Measurements from ENCODE around the gene MRPL18. TPM values are rescaled to one million over a fixed set of nuclear protein-coding genes. Genes with fewer than 3 reads are reported as not detected.
A peak's percentile ranks its signal among the peaks of the same experiment; 100 is the strongest.

The MRPL18 gene
- total RNA-seq, 1 donor from 2014 or later, result 119 TPM

GRCh38 chr6:159759645-159760044 lies 30.6 kb upstream of the MRPL18 start:
- TF ChIP-seq, protein P1, sequence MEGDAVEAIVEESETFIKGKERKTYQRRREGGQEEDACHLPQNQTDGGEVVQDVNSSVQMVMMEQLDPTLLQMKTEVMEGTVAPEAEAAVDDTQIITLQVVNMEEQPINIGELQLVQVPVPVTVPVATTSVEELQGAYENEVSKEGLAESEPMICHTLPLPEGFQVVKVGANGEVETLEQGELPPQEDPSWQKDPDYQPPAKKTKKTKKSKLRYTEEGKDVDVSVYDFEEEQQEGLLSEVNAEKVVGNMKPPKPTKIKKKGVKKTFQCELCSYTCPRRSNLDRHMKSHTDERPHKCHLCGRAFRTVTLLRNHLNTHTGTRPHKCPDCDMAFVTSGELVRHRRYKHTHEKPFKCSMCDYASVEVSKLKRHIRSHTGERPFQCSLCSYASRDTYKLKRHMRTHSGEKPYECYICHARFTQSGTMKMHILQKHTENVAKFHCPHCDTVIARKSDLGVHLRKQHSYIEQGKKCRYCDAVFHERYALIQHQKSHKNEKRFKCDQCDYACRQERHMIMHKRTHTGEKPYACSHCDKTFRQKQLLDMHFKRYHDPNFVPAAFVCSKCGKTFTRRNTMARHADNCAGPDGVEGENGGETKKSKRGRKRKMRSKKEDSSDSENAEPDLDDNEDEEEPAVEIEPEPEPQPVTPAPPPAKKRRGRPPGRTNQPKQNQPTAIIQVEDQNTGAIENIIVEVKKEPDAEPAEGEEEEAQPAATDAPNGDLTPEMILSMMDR (IDR thresholded peaks at IDR 0.05), result no peak
- Histone ChIP-seq H3K27me3 (no peaks in the 10 kb centered on the region), H3K36me3 (peaks cover 16 to 44% of the 10 kb centered on the region in 2 donors), H3K4me3 (no peak overlapping the region), H3K27ac (no peak overlapping the region), H3K9me3 (no peaks in the 10 kb centered on the region), H3K4me1 (peaks cover 5 to 14% of the 10 kb centered on the region in 2 donors)
- DNase-seq (ENCODE audit: low spot score in 2 of 2), result no peak
- intact Hi-C loops (cut with DNase I), result no loop called here

DNA sequence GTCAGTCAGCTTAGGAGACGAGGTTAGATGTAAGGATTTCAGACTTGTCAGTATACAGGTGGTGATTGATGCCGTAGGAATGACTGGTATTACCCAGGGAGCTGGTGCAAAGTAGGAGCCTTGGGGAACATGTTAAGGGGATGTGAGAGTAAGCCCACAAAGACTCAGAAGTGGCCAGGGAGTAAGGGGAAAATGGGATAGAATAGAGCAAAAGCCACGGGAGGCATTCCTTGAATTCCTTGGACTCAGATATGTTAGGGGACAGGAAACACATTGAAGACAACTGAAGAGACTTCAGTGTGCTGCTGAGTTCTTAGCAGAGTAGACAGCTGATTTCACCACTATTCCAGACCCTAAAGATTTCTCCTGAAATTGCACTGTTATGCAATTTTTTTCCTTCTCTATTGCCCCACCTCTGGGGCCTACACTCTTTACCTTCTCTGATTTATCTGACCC lies 29.6 kb upstream of the MRPL18 start:
- intact Hi-C loops (cut with DNase I), result no loop called here
- Histone ChIP-seq H3K27ac (peak overlapping the region; percentile 96 to 99), H3K27me3 (no peaks in the 10 kb centered on the region), H3K36me3 (peaks cover 13 to 39% of the 10 kb centered on the region in 2 donors), H3K4me3 (peak overlapping the region in 1 of 2 donors; percentile 99), H3K4me1 (peaks cover 5 to 11% of the 10 kb centered on the region in 2 donors), H3K9me3 (no peaks in the 10 kb centered on the region)
- TF ChIP-seq, protein P1 (IDR thresholded peaks at IDR 0.05), result no peak
- no peak for DNase-seq (ENCODE audit: low spot score in 2 of 2)

DNA sequence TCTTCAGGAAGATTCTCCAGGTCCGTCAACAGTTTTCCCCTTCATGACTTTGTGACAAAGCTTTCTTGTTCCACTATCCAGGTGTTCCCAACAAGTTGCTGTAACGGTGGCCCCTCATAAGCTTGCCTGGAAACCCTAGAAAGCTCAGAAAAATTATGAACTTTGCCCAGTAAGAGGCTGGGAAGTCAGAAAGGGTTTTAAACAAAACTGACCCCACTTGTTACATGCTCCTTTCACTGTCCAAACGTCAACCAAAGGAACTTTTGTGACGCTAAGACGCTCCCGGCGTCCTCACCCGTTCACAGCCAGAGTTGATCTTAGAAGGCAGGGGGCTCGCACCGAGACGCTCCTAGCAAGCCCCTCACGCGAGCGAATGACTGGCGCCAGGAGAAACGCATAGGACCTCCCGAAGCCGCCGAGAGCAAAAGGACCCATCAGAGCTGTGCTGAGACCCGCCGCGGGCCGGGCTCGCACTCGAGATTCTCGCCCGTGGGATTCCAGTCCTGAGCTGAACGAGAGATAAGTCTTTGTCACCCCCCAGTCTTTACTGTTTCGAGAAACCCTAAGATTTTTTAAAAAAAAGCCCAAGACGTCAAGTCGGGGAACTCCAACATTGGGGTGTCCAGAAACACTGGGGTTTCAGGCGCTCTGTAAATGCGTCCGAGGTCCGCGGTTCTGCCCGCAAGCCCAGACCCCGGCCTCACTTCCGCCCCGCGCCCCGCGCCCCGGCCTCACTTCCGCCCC lies 29.0 kb upstream of the MRPL18 start:
- Histone ChIP-seq H3K4me1 (peaks cover 5 to 11% of the 10 kb centered on the region in 2 donors), H3K27ac (peak overlapping the region; percentile 96 to 99), H3K36me3 (peaks cover 7 to 34% of the 10 kb centered on the region in 2 donors), H3K27me3 (no peaks in the 10 kb centered on the region), H3K4me3 (peak overlapping the region; percentile 80 to 99), H3K9me3 (no peaks in the 10 kb centered on the region)
- no peak for DNase-seq (ENCODE audit: low spot score in 2 of 2)
- TF ChIP-seq, protein P1 (IDR thresholded peaks at IDR 0.05), result no peak
- intact Hi-C loops (cut with DNase I), result no loop called here

- no peaks in the 10 kb centered on the region for H3K9me3 ChIP-seq
- peak; percentile 89 to 98 for DNase-seq (ENCODE audit: low spot score in 2 of 2)
- intact Hi-C loops (cut with DNase I), result loop anchor here (1.0 kb wide), 3 partner anchors 27 to 69 kb away; partner anchors contain the start of genes SOD2, TCP1 and WTAP
- no peaks in the 10 kb centered on the region for H3K27me3 ChIP-seq
- H3K27ac ChIP-seq, result peak within 1 kb of the TSS; percentile 96 to 99
- H3K36me3 ChIP-seq, result peaks cover 9 to 31% of the 10 kb centered on the region in 2 donors
- TF ChIP-seq, protein P1 (IDR thresholded peaks at IDR 0.05), result peak in 1 of 3 experiments; percentile 18
- peak within 1 kb of the TSS; percentile 80 to 99 for H3K4me3 ChIP-seq
- peaks cover 5 to 11% of the 10 kb centered on the region in 2 donors for H3K4me1 ChIP-seq
These were observed 28.2 kb upstream of the MRPL18 start, which contains the start of gene ACAT2 for GRCh38 chr6:159761873-159762680. ACAT2 (plus strand) TSS chr6:159762045; CDS start chr6:159762088, 43 bp downstream.

GRCh38 chr6:159762681-159763293 lies 27.5 kb upstream of the MRPL18 start:
- peak overlapping the region; percentile 96 to 99 for H3K27ac ChIP-seq
- peaks cover 5 to 11% of the 10 kb centered on the region in 2 donors for H3K4me1 ChIP-seq
- TF ChIP-seq, protein P1 (IDR thresholded peaks at IDR 0.05), result no peak
- H3K27me3 ChIP-seq, result no peaks in the 10 kb centered on the region
- H3K36me3 ChIP-seq, result peaks cover 11 to 30% of the 10 kb centered on the region in 2 donors
- H3K4me3 ChIP-seq, result peak overlapping the region; percentile 80 to 99
- intact Hi-C loops (cut with DNase I), result loop anchor here (1.0 kb wide), 3 partner anchors 27 to 69 kb away; partner anchors contain the start of genes SOD2, TCP1 and WTAP
- DNase-seq (ENCODE audit: low spot score in 2 of 2), result no peak
- no peaks in the 10 kb centered on the region for H3K9me3 ChIP-seq

All from ascending aorta (tissue), 2 donors.